ENCODE results near the gene SZRD1. TPM values are rescaled to one million over a fixed set of nuclear protein-coding genes. Genes with fewer than 3 reads are reported as not detected.

The SZRD1 gene
- total RNA-seq, 2 donors from 2014 or later = 79.4 to 85.4 TPM

GRCh38 chr1:16367968-16368890, 1.2 kb downstream of the SZRD1 start:
- ATAC-seq (ENCODE audit: insufficient number of reproducible peaks, low FRiP score, low read depth) (no peak), DNase-seq (ENCODE audit: low spot score) (no peak)
- TF ChIP-seq CTCF (IDR thresholded peaks at IDR 0.05) = no peak
- Histone ChIP-seq H3K27me3 (replicated peaks; ENCODE audit: insufficient read depth) (no peaks in the 10 kb centered on the region), H3K36me3 (no peaks in the 10 kb centered on the region), H3K9me3 (no peaks in the 10 kb centered on the region), H3K4me1 (ENCODE audit: control insufficient read depth in 1 of 2, low read depth in 2 of 2) (peaks cover 43 to 80% of the 10 kb centered on the region in 2 donors), H3K4me3 (peak overlapping the region; percentile 82), H3K27ac (peak overlapping the region; percentile 89 to 97)

GRCh38 chr1:16369821-16370220, 2.8 kb downstream of the SZRD1 start:
- Histone ChIP-seq H3K9me3 (no peaks in the 10 kb centered on the region), H3K27ac (peak overlapping the region in 1 of 2 donors; percentile 89), H3K27me3 (replicated peaks; ENCODE audit: insufficient read depth) (no peaks in the 10 kb centered on the region), H3K4me1 (ENCODE audit: control insufficient read depth in 1 of 2, low read depth in 2 of 2) (peaks cover 47 to 80% of the 10 kb centered on the region in 2 donors), H3K4me3 (no peak overlapping the region), H3K36me3 (no peaks in the 10 kb centered on the region)
- DNase-seq (ENCODE audit: low spot score) = no peak
- no peak for TF ChIP-seq CTCF (IDR thresholded peaks at IDR 0.05)
- ATAC-seq (ENCODE audit: insufficient number of reproducible peaks, low FRiP score, low read depth) = no peak

- peaks cover 56 to 82% of the 10 kb centered on the region in 2 donors for H3K4me1 ChIP-seq (ENCODE audit: control insufficient read depth in 1 of 2, low read depth in 2 of 2)
Observed at GRCh38 chr1:16371725-16372124, 4.7 kb downstream of the SZRD1 start.

GRCh38 chr1:16372535-16373285, 5.7 kb downstream of the SZRD1 start:
- DNase-seq (ENCODE audit: low spot score) (no peak), ATAC-seq (ENCODE audit: insufficient number of reproducible peaks, low FRiP score, low read depth) (no peak)
- TF ChIP-seq CTCF (IDR thresholded peaks at IDR 0.05) = no peak
- H3K4me1 ChIP-seq (ENCODE audit: control insufficient read depth in 1 of 2, low read depth in 2 of 2) = peaks cover 62 to 92% of the 10 kb centered on the region in 2 donors
- H3K9me3 ChIP-seq = no peaks in the 10 kb centered on the region
- no peaks in the 10 kb centered on the region for H3K27me3 ChIP-seq (replicated peaks; ENCODE audit: insufficient read depth)
- H3K4me3 ChIP-seq = no peak overlapping the region
- H3K36me3 ChIP-seq = no peaks in the 10 kb centered on the region
- no peak overlapping the region for H3K27ac ChIP-seq

More at GRCh38 chr1:16371725-16372124, 4.7 kb downstream of the SZRD1 start:
- Histone ChIP-seq H3K27me3 (replicated peaks; ENCODE audit: insufficient read depth) (no peaks in the 10 kb centered on the region), H3K4me3 (no peak overlapping the region), H3K9me3 (no peaks in the 10 kb centered on the region), H3K27ac (no peak overlapping the region), H3K36me3 (no peaks in the 10 kb centered on the region)
- TF ChIP-seq CTCF (IDR thresholded peaks at IDR 0.05) = no peak
- DNase-seq (ENCODE audit: low spot score) (no peak), ATAC-seq (ENCODE audit: insufficient number of reproducible peaks, low FRiP score, low read depth) (no peak)

GRCh38 chr1:16374266-16374665, 7.2 kb downstream of the SZRD1 start:
- DNase-seq (ENCODE audit: low spot score) (no peak), ATAC-seq (ENCODE audit: insufficient number of reproducible peaks, low FRiP score, low read depth) (no peak)
- Histone ChIP-seq H3K4me3 (no peak overlapping the region), H3K4me1 (ENCODE audit: control insufficient read depth in 1 of 2, low read depth in 2 of 2) (peaks cover 58 to 91% of the 10 kb centered on the region in 2 donors), H3K9me3 (no peaks in the 10 kb centered on the region), H3K36me3 (no peaks in the 10 kb centered on the region), H3K27ac (peak overlapping the region; percentile 14 to 59), H3K27me3 (replicated peaks; ENCODE audit: insufficient read depth) (no peaks in the 10 kb centered on the region)
- TF ChIP-seq CTCF (IDR thresholded peaks at IDR 0.05) = no peak

All from thoracic aorta (tissue), 2 donors.